Measurements from ENCODE around the gene KCNA5. TPM values are rescaled to one million over a fixed set of nuclear protein-coding genes. Genes with fewer than 3 reads are reported as not detected.

Gene KCNA5
- total RNA-seq, 1 experiment from 2014 or later, result not detected

GRCh38 chr12:5059358-5059757 is 15.7 kb downstream of the KCNA5 start:
- CTCF ChIA-PET, result no interaction called here
- H3K36me3 ChIP-seq (ENCODE audit: control insufficient read depth in 1 of 2, insufficient read depth in 2 of 2, low read length in 2 of 2), result no peaks in the 10 kb centered on the region
- intact Hi-C loops (cut with micrococcal nuclease), result no loop called here

More at GRCh38 chr12:5059358-5059757, 15.7 kb downstream of the KCNA5 start:
- Histone ChIP-seq H4K20me1 (ENCODE audit: insufficient read depth) (no peaks in the 10 kb centered on the region), H3K4me3 (replicated peaks in 1 of 2; ENCODE audit: low read depth in 1 of 2, low read length in 2 of 2) (no peak overlapping the region), H3K27ac (ENCODE audit: low read depth, low read length) (no peak overlapping the region), H3K9ac (ENCODE audit: low read length) (no peak overlapping the region), H3K9me2 (ENCODE audit: insufficient read depth) (no peaks in the 10 kb centered on the region), H3K79me2 (ENCODE audit: insufficient read depth, low read length) (no peaks in the 10 kb centered on the region), H3K4me1 (ENCODE audit: control insufficient read depth in 1 of 2, insufficient read depth in 2 of 2, low read length in 2 of 2) (no peaks in the 10 kb centered on the region), H2AFZ (ENCODE audit: low read depth, low read length, poor library complexity, severe bottlenecking) (no peak overlapping the region), H3K4me2 (ENCODE audit: low read length) (no peak overlapping the region), H3K9me3 (ENCODE audit: control insufficient read depth in 1 of 2, insufficient read depth in 1 of 2, low read depth in 1 of 2, low read length in 2 of 2) (no peaks in the 10 kb centered on the region), H3K27me3 (ENCODE audit: insufficient read depth, low read length) (peaks cover 71% of the 10 kb centered on the region)
- no peak for TF ChIP-seq RAD21 (IDR thresholded peaks at IDR 0.05; ENCODE audit: low read depth)
- TF ChIP-seq SP1 (IDR thresholded peaks at IDR 0.05; ENCODE audit: low read depth), result no peak
- no peak for TF ChIP-seq YY1 (IDR thresholded peaks at IDR 0.05; ENCODE audit: extremely low read depth, insufficient replicate concordance, low read depth, low read length)
- no peak for TF ChIP-seq ZNF274 (IDR thresholded peaks at IDR 0.05; ENCODE audit: low read depth, low read length)
- TF ChIP-seq ZFX (IDR thresholded peaks at IDR 0.05), result no peak
- no peak for TF ChIP-seq CTCF (IDR thresholded peaks at IDR 0.05 in 2 of 3, conservative IDR thresholded peaks at IDR 0.05 in 1 of 3; ENCODE audit: borderline replicate concordance in 1 of 3, insufficient read depth in 1 of 3, low read depth in 2 of 3, low read length in 2 of 3)
- no peak for TF ChIP-seq EZH2phosphoT487 (IDR thresholded peaks at IDR 0.05; ENCODE audit: borderline replicate concordance)
- no peak for TF ChIP-seq EGR1 (IDR thresholded peaks at IDR 0.05; ENCODE audit: low read depth)
- TF ChIP-seq ATF3 (IDR thresholded peaks at IDR 0.05), result no peak
- no peak for TF ChIP-seq REST (IDR thresholded peaks at IDR 0.05; ENCODE audit: low read depth)
- TF ChIP-seq TCF7L2 (IDR thresholded peaks at IDR 0.05; ENCODE audit: borderline replicate concordance, extremely low read depth, insufficient read depth, insufficient read length), result no peak
- TF ChIP-seq CBX3 (IDR thresholded peaks at IDR 0.05; ENCODE audit: low read depth), result no peak
- DNase-seq (ENCODE audit: low read depth, low spot score), result no peak
- no TSS peak for BruUV-seq (replicated peaks)
- ChIA-PET RAD21 (ENCODE audit: low non-redundant PET in 1 of 2, low total read pairs in 2 of 2, uncharacterized antibody in 2 of 2, unreplicated experiment in 2 of 2) (no interaction called here), POLR2A (no interaction called here)
- no peak for ATAC-seq

Data from HCT116 (cell line).